ENCODE measurements around the gene CST4. TPM values are rescaled to one million over a fixed set of nuclear protein-coding genes. Genes with fewer than 3 reads are reported as not detected.
A peak's percentile ranks its signal among the peaks of the same experiment; 100 is the strongest.

Gene CST4
- total and polyA plus RNA-seq, 2 experiments from 2014 or later: not detected

DNA sequence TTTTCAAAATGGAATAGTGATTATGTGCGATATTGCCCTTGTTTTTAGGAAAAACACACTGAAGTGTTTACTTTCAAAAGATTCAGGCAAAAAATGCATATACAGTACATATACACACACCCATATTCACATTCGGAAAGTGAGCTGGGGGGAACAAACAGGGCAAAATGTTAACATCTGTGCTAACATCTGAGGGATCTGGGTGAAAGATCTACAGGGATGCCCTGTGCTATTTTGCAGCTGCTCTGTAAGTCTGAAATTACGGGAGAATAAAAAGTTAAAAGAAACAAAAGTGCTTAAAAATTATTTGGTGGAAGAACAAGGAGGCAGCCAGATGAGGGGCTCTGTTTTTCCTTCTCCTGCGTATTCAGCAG lies 51.9 kb downstream of the CST4 start:
- H3K4me1 Mint-ChIP-seq: peaks cover 22% of the 10 kb centered on the region
- H2AFZ ChIP-seq: peak overlapping the region; percentile 94; the same call in 1 of the 2 replicates
- H3K36me3 ChIP-seq (ENCODE audit: insufficient read depth): no peaks in the 10 kb centered on the region
- H3F3A ChIP-seq (replicated peaks; ENCODE audit: low read depth): no peaks in the 10 kb centered on the region
- H3K4me2 ChIP-seq: peak overlapping the region; percentile 92
- H3K36me3 Mint-ChIP-seq (ENCODE audit: low read depth): no peaks in the 10 kb centered on the region; the same call in 2 of the 3 replicates
- H4K20me1 ChIP-seq (replicated peaks; ENCODE audit: insufficient read depth): no peaks in the 10 kb centered on the region
- DNase-seq (ENCODE audit: low spot score) (no peak), ATAC-seq (no peak)
- H3K27me3 ChIP-seq (ENCODE audit: insufficient read depth): peaks cover 12% of the 10 kb centered on the region
- H3K9me2 ChIP-seq (ENCODE audit: insufficient read depth): peaks cover 3% of the 10 kb centered on the region; the same call in 1 of the 2 replicates
- peaks cover 5% of the 10 kb centered on the region; the same call in 1 of the 3 replicates for H3K9me3 Mint-ChIP-seq
- H3K4me1 ChIP-seq (ENCODE audit: insufficient read depth): peaks cover 6% of the 10 kb centered on the region; the same call in 1 of the 2 replicates
- H3K27ac Mint-ChIP-seq: no peak overlapping the region
- no peaks in the 10 kb centered on the region for H3K79me2 ChIP-seq (replicated peaks; ENCODE audit: insufficient read depth)
- peak overlapping the region; percentile 84 for H3K4me3 ChIP-seq
- TF ChIP-seq STAT1 (IDR thresholded peaks at IDR 0.05; ENCODE audit: unreplicated experiment) (no peak), ZNF114 (CRISPR knock-in tag; IDR thresholded peaks at IDR 0.05) (no peak), POLR2AphosphoS5 (IDR thresholded peaks at IDR 0.05; ENCODE audit: low read depth) (no peak), ZNF331 (CRISPR knock-in tag; IDR thresholded peaks at IDR 0.05; ENCODE audit: low read depth) (no peak), CREB1 (CRISPR knock-in tag; IDR thresholded peaks at IDR 0.05; ENCODE audit: low read depth) (no peak), JUNB (IDR thresholded peaks at IDR 0.05; ENCODE audit: unreplicated experiment) (no peak), EZH2 (IDR thresholded peaks at IDR 0.05; ENCODE audit: low read depth, unreplicated experiment) (no peak), EZH2phosphoT487 (IDR thresholded peaks at IDR 0.05; ENCODE audit: unreplicated experiment) (no peak), NANOG (IDR thresholded peaks at IDR 0.05; ENCODE audit: borderline replicate concordance) (no peak)
- TF ChIP-seq, protein P1, sequence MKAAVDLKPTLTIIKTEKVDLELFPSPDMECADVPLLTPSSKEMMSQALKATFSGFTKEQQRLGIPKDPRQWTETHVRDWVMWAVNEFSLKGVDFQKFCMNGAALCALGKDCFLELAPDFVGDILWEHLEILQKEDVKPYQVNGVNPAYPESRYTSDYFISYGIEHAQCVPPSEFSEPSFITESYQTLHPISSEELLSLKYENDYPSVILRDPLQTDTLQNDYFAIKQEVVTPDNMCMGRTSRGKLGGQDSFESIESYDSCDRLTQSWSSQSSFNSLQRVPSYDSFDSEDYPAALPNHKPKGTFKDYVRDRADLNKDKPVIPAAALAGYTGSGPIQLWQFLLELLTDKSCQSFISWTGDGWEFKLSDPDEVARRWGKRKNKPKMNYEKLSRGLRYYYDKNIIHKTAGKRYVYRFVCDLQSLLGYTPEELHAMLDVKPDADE (IDR thresholded peaks at IDR 0.05): no peak
- TF ChIP-seq, protein P2, sequence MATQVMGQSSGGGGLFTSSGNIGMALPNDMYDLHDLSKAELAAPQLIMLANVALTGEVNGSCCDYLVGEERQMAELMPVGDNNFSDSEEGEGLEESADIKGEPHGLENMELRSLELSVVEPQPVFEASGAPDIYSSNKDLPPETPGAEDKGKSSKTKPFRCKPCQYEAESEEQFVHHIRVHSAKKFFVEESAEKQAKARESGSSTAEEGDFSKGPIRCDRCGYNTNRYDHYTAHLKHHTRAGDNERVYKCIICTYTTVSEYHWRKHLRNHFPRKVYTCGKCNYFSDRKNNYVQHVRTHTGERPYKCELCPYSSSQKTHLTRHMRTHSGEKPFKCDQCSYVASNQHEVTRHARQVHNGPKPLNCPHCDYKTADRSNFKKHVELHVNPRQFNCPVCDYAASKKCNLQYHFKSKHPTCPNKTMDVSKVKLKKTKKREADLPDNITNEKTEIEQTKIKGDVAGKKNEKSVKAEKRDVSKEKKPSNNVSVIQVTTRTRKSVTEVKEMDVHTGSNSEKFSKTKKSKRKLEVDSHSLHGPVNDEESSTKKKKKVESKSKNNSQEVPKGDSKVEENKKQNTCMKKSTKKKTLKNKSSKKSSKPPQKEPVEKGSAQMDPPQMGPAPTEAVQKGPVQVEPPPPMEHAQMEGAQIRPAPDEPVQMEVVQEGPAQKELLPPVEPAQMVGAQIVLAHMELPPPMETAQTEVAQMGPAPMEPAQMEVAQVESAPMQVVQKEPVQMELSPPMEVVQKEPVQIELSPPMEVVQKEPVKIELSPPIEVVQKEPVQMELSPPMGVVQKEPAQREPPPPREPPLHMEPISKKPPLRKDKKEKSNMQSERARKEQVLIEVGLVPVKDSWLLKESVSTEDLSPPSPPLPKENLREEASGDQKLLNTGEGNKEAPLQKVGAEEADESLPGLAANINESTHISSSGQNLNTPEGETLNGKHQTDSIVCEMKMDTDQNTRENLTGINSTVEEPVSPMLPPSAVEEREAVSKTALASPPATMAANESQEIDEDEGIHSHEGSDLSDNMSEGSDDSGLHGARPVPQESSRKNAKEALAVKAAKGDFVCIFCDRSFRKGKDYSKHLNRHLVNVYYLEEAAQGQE (IDR thresholded peaks at IDR 0.05; ENCODE audit: unreplicated experiment): no peak
- TF ChIP-seq, protein P3, sequence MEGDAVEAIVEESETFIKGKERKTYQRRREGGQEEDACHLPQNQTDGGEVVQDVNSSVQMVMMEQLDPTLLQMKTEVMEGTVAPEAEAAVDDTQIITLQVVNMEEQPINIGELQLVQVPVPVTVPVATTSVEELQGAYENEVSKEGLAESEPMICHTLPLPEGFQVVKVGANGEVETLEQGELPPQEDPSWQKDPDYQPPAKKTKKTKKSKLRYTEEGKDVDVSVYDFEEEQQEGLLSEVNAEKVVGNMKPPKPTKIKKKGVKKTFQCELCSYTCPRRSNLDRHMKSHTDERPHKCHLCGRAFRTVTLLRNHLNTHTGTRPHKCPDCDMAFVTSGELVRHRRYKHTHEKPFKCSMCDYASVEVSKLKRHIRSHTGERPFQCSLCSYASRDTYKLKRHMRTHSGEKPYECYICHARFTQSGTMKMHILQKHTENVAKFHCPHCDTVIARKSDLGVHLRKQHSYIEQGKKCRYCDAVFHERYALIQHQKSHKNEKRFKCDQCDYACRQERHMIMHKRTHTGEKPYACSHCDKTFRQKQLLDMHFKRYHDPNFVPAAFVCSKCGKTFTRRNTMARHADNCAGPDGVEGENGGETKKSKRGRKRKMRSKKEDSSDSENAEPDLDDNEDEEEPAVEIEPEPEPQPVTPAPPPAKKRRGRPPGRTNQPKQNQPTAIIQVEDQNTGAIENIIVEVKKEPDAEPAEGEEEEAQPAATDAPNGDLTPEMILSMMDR (conservative IDR thresholded peaks at IDR 0.05; ENCODE audit: low read depth in 2 of 2): no peak
- TF ChIP-seq, protein P4, sequence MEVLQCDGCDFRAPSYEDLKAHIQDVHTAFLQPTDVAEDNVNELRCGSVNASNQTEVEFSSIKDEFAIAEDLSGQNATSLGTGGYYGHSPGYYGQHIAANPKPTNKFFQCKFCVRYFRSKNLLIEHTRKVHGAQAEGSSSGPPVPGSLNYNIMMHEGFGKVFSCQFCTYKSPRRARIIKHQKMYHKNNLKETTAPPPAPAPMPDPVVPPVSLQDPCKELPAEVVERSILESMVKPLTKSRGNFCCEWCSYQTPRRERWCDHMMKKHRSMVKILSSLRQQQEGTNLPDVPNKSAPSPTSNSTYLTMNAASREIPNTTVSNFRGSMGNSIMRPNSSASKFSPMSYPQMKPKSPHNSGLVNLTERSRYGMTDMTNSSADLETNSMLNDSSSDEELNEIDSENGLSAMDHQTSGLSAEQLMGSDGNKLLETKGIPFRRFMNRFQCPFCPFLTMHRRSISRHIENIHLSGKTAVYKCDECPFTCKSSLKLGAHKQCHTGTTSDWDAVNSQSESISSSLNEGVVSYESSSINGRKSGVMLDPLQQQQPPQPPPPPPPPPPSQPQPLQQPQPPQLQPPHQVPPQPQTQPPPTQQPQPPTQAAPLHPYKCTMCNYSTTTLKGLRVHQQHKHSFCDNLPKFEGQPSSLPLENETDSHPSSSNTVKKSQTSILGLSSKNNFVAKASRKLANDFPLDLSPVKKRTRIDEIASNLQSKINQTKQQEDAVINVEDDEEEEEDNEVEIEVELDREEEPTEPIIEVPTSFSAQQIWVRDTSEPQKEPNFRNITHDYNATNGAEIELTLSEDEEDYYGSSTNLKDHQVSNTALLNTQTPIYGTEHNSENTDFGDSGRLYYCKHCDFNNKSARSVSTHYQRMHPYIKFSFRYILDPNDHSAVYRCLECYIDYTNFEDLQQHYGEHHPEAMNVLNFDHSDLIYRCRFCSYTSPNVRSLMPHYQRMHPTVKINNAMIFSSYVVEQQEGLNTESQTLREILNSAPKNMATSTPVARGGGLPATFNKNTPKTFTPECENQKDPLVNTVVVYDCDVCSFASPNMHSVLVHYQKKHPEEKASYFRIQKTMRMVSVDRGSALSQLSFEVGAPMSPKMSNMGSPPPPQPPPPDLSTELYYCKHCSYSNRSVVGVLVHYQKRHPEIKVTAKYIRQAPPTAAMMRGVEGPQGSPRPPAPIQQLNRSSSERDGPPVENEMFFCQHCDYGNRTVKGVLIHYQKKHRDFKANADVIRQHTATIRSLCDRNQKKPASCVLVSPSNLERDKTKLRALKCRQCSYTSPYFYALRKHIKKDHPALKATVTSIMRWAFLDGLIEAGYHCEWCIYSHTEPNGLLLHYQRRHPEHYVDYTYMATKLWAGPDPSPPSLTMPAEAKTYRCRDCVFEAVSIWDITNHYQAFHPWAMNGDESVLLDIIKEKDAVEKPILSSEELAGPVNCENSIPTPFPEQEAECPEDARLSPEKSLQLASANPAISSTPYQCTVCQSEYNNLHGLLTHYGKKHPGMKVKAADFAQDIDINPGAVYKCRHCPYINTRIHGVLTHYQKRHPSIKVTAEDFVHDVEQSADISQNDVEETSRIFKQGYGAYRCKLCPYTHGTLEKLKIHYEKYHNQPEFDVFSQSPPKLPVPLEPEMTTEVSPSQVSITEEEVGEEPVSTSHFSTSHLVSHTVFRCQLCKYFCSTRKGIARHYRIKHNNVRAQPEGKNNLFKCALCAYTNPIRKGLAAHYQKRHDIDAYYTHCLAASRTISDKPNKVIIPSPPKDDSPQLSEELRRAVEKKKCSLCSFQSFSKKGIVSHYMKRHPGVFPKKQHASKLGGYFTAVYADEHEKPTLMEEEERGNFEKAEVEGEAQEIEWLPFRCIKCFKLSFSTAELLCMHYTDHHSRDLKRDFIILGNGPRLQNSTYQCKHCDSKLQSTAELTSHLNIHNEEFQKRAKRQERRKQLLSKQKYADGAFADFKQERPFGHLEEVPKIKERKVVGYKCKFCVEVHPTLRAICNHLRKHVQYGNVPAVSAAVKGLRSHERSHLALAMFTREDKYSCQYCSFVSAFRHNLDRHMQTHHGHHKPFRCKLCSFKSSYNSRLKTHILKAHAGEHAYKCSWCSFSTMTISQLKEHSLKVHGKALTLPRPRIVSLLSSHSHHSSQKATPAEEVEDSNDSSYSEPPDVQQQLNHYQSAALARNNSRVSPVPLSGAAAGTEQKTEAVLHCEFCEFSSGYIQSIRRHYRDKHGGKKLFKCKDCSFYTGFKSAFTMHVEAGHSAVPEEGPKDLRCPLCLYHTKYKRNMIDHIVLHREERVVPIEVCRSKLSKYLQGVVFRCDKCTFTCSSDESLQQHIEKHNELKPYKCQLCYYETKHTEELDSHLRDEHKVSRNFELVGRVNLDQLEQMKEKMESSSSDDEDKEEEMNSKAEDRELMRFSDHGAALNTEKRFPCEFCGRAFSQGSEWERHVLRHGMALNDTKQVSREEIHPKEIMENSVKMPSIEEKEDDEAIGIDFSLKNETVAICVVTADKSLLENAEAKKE (CRISPR knock-in tag; IDR thresholded peaks at IDR 0.05): no peak
- peak overlapping the region; percentile 80 for H3K4me3 Mint-ChIP-seq
- H3K27ac ChIP-seq (ENCODE audit: low read depth): no peak overlapping the region
- H3K27me3 Mint-ChIP-seq (ENCODE audit: insufficient read depth, low read depth, poor library complexity): peaks cover 22% of the 10 kb centered on the region

Data from GM23338 (cell line).